HG03558 (cell line): Measurements from ENCODE around the gene NYAP2.

Source experiments
- ATAC-seq: cut with Tn5 transposase; IDR thresholded peaks from one replicate; pipeline ENCODE4 v1.9.1; 2021; ENCODE audit warnings: moderate number of reproducible peaks; ENCODE audit not compliant: unreplicated experiment; ENCODE audit errors: extremely low read depth

The NYAP2 gene

GRCh38 chr2:225683258-225683657, 283.7 kb downstream of the NYAP2 start:
- no peak for ATAC-seq

GRCh38 chr2:225690153-225690552, 290.6 kb downstream of the NYAP2 start:
- no peak for ATAC-seq

GRCh38 chr2:225691711-225692110, 292.2 kb downstream of the NYAP2 start:
- ATAC-seq, result no peak

DNA sequence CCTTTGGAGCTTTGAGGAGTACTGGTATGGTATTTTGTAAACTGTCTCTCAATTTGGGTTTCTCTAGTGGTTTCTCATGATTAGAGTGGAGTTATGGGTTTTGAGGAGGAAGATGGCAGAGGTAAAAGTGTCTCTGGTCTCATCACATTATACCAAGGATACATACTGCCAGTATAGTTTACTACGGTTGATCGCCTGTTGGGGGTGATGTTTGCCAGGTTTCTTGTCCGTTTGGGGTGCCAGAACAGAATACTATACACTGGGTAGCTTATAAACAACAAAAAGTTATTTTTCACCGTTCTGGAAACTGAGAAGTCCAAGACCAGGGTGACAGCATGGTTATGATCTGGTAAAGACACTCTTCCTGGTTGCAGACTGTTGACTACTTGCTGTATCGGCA, 293.7 kb downstream of the NYAP2 start:
- ATAC-seq, result no peak

- ATAC-seq, result no peak
Observed at GRCh38 chr2:225694664-225695063, 295.2 kb downstream of the NYAP2 start.

GRCh38 chr2:225697936-225698335, 298.4 kb downstream of the NYAP2 start:
- ATAC-seq, result no peak
